ENCODE results near the gene AUTS2. TPM values are rescaled to one million over a fixed set of nuclear protein-coding genes. Genes with fewer than 3 reads are reported as not detected.

The AUTS2 gene
- total and polyA plus RNA-seq, 2 of the 8 experiments (the other 6 are each of a cell fraction or from before 2014, with no cell fraction given), result 25.9 to 101 TPM

GRCh38 chr7:70242826-70243225 lies 644.6 kb downstream of the AUTS2 start:
- Histone ChIP-seq H3K9ac (replicated peaks in 1 of 4; ENCODE audit: extremely low read depth in 1 of 4, low read depth in 3 of 4, low read length in 3 of 4) (no peak overlapping the region), H3K79me1 (ENCODE audit: low read depth, low read length) (no peaks in the 10 kb centered on the region), H3K9me3 (ENCODE audit: insufficient read depth in 2 of 2, low read depth in 1 of 2, low read length in 1 of 2) (no peaks in the 10 kb centered on the region), H2BK120ac (replicated peaks; ENCODE audit: low read depth, low read length) (no peak overlapping the region), H4K8ac (ENCODE audit: extremely low read depth, insufficient read depth, low read length) (no peak overlapping the region), H3K14ac (ENCODE audit: insufficient read length) (no peak overlapping the region), H4K5ac (ENCODE audit: insufficient read length, low read depth, low read length) (no peak overlapping the region), H3K79me2 (ENCODE audit: control insufficient read depth in 1 of 2, insufficient read depth in 2 of 2, low read length in 2 of 2) (no peaks in the 10 kb centered on the region), H3K4ac (replicated peaks; ENCODE audit: insufficient read length, low read depth, low read length) (no peak overlapping the region), H2BK15ac (ENCODE audit: low read length) (no peak overlapping the region), H3K4me2 (ENCODE audit: insufficient read depth in 1 of 2, low read depth in 2 of 2, low read length in 2 of 2) (no peak overlapping the region), H2AFZ (ENCODE audit: low read length) (no peak overlapping the region), H3K27me3 (replicated peaks in 1 of 4; ENCODE audit: control insufficient read depth in 3 of 4, extremely low read depth in 1 of 4, insufficient read depth in 3 of 4, low read length in 3 of 4) (no peaks in the 10 kb centered on the region), H2BK5ac (ENCODE audit: low read depth, low read length) (no peak overlapping the region), H2AK5ac (ENCODE audit: low read depth, low read length) (no peak overlapping the region), H3K23me2 (ENCODE audit: low read depth, low read length) (no peaks in the 10 kb centered on the region), H3K36me3 (ENCODE audit: control insufficient read depth in 2 of 4, insufficient read depth in 4 of 4, low read length in 3 of 4) (no peaks in the 10 kb centered on the region), H2BK12ac (ENCODE audit: low read depth, low read length) (no peak overlapping the region), H3K56ac (replicated peaks; ENCODE audit: insufficient read length, low read depth, low read length) (no peak overlapping the region), H3K4me1 (replicated peaks in 1 of 4; ENCODE audit: control insufficient read depth in 3 of 4, insufficient read depth in 4 of 4, low read length in 3 of 4) (peaks cover 0 to 4% (median 1%) of the 10 kb centered on the region in 4 experiments; a peak in 3 of 7 replicates), H3K27ac (ENCODE audit: low read depth, low read length) (no peak overlapping the region), H4K20me1 (replicated peaks in 1 of 2; ENCODE audit: control insufficient read depth in 1 of 2, insufficient read depth in 2 of 2, low read length in 2 of 2) (no peaks in the 10 kb centered on the region), H3K4me3 (ENCODE audit: extremely low read depth in 1 of 4, insufficient read depth in 2 of 4, low read depth in 3 of 4, low read length in 4 of 4) (no peak overlapping the region), H3K18ac (ENCODE audit: extremely low read depth, low read length) (no peak overlapping the region), H4K91ac (replicated peaks; ENCODE audit: insufficient read length, low read length) (no peak overlapping the region), H3K23ac (ENCODE audit: insufficient read length) (no peak overlapping the region), H2BK20ac (ENCODE audit: low read length) (no peak overlapping the region)
- CTCF ChIA-PET (ENCODE audit: partially characterized antibody), result interaction anchor here (0.7 kb wide), 1 partner anchor 868 kb away, joined by 5 read pairs; no protein-coding TSS in a partner anchor
- WGBS, 2 experiments (ENCODE audit: extremely low coverage in 1 of 2, insufficient coverage in 1 of 2, insufficient read length in 1 of 2, insufficient replicate concordance in 2 of 2, low coverage in 1 of 2, low lambda C conversion rate in 2 of 2, missing lambda C conversion rate in 1 of 2), result 83% methylated on average over 4 of the region's 4 CpGs; no CpG with 5 or more reads in 1 of the 2 experiments
- POLR2A ChIA-PET (ENCODE audit: partially characterized antibody), result no interaction called here
- DNase-seq (ENCODE audit: low read depth in 1 of 2, low spot score in 2 of 2) (no peak), FAIRE-seq (no peak)
- TF ChIP-seq BACH1 (IDR thresholded peaks at IDR 0.05; ENCODE audit: low read length), result no peak
- TF ChIP-seq CREB1 (IDR thresholded peaks at IDR 0.05), result no peak
- no peak for TF ChIP-seq MAX (IDR thresholded peaks at IDR 0.05)
- TF ChIP-seq SUZ12 (IDR thresholded peaks at IDR 0.05; ENCODE audit: low read length), result no peak
- no peak for TF ChIP-seq RBBP5 (IDR thresholded peaks at IDR 0.05; ENCODE audit: borderline replicate concordance, low read depth, low read length)
- no peak for TF ChIP-seq POLR2A (IDR thresholded peaks at IDR 0.05; ENCODE audit: control extremely low read depth in 1 of 2, low read depth in 2 of 2, low read length in 2 of 2)
- no peak for TF ChIP-seq SP2 (IDR thresholded peaks at IDR 0.05; ENCODE audit: low read length)
- no peak for TF ChIP-seq POLR2AphosphoS5 (IDR thresholded peaks at IDR 0.05; ENCODE audit: low read depth, low read length)
- no peak for TF ChIP-seq E2F6 (IDR thresholded peaks at IDR 0.05)
- no peak for TF ChIP-seq HDAC2 (IDR thresholded peaks at IDR 0.05; ENCODE audit: borderline replicate concordance in 1 of 2, low read depth in 2 of 2, low read length in 2 of 2)
- TF ChIP-seq RAD21 (IDR thresholded peaks at IDR 0.05 in 1 of 2, conservative IDR thresholded peaks at IDR 0.05 in 1 of 2; ENCODE audit: low read depth in 2 of 2, low read length in 2 of 2), result no peak
- no peak for TF ChIP-seq KDM4A (IDR thresholded peaks at IDR 0.05; ENCODE audit: low read depth, low read length, severe bottlenecking)
- TF ChIP-seq HDAC6 (IDR thresholded peaks at IDR 0.05; ENCODE audit: low read depth, low read length), result no peak
- no peak for TF ChIP-seq ZNF274 (IDR thresholded peaks at IDR 0.05; ENCODE audit: borderline replicate concordance, extremely low read depth, low read length)
